Stimulated activated naive CD8-positive, alpha-beta T cell treated with anti-CD3 and anti-CD28 coated beads, Interleukin-15, amount 100 ng/mL, for 72 hours (primary cell): ENCODE results near the gene PCSK4.

Experiments used
- ATAC-seq: fragments of 150-1000 bp; cut with Tn5 transposase; 2 replicates; pipeline ENCODE4 v1.10.0; 2021; ENCODE audit warnings: mild to moderate bottlenecking, moderate library complexity
- DNase-seq, 2 donors: peaks; one replicate each; pipeline ENCODE4 v3.0.0; 2021 to 2022
- H3K27ac Mint-ChIP-seq, 2 donors: one replicate each; pipeline ENCODE4 v1.8.0; 2022; ENCODE audit warnings: mild to moderate bottlenecking in 2 of 2, mixed read lengths in 2 of 2, moderate library complexity in 2 of 2
- H3K27me3 Mint-ChIP-seq: one replicate; pipeline ENCODE4 v1.8.0; 2022; ENCODE audit warnings: mixed read lengths
- H3K4me1 Mint-ChIP-seq: one replicate; pipeline ENCODE4 v1.8.0; 2022; ENCODE audit warnings: mild to moderate bottlenecking, mixed read lengths
- H3K4me3 Mint-ChIP-seq, 2 donors: one replicate each; pipeline ENCODE4 v1.8.0; 2022; ENCODE audit warnings: mild to moderate bottlenecking in 2 of 2, mixed read lengths in 2 of 2, moderate library complexity in 1 of 2
- H3K9me3 Mint-ChIP-seq, 2 donors: one replicate each; pipeline ENCODE4 v1.8.0; 2022; ENCODE audit warnings: mixed read lengths in 2 of 2

The PCSK4 gene

GRCh38 chr19:1512671-1513498 is 22.7 kb upstream of the PCSK4 start, which contains the start of gene ADAMTSL5:
TSS of gene ADAMTSL5 (minus strand) at chr19:1513019. CDS start at chr19:1510943, 2,076 bp downstream.
- Mint-ChIP-seq H3K4me3 (peak within 1 kb of the TSS; percentile 79 to 84), H3K27me3 (peaks cover 61% of the 10 kb centered on the region), H3K4me1 (peaks cover 38% of the 10 kb centered on the region), H3K9me3 (no peaks in the 10 kb centered on the region), H3K27ac (no peak within 1 kb of the TSS)
- ATAC-seq (peak; percentile 90), DNase-seq (peak; percentile 78 to 81)

- no peak overlapping the region for H3K27ac Mint-ChIP-seq
- peaks cover 57% of the 10 kb centered on the region for H3K27me3 Mint-ChIP-seq
- ATAC-seq (no peak), DNase-seq (no peak)
- H3K9me3 Mint-ChIP-seq, result no peaks in the 10 kb centered on the region
- H3K4me3 Mint-ChIP-seq, result peak overlapping the region; percentile 79 to 84
- H3K4me1 Mint-ChIP-seq, result peaks cover 48% of the 10 kb centered on the region
Measured at GRCh38 chr19:1511318-1512317, 21.5 kb upstream of the PCSK4 start.

GRCh38 chr19:1510807-1511206 is 20.7 kb upstream of the PCSK4 start:
- Mint-ChIP-seq H3K4me3 (no peak overlapping the region), H3K9me3 (no peaks in the 10 kb centered on the region), H3K27me3 (peaks cover 49% of the 10 kb centered on the region), H3K27ac (no peak overlapping the region), H3K4me1 (peaks cover 48% of the 10 kb centered on the region)
- no peak for ATAC-seq
- DNase-seq, result no peak

- Mint-ChIP-seq H3K27me3 (peaks cover 50% of the 10 kb centered on the region), H3K27ac (no peak overlapping the region), H3K4me1 (peaks cover 48% of the 10 kb centered on the region), H3K9me3 (no peaks in the 10 kb centered on the region), H3K4me3 (no peak overlapping the region)
- DNase-seq (no peak), ATAC-seq (no peak)
Measured at GRCh38 chr19:1510442-1510806, 20.3 kb upstream of the PCSK4 start.

GRCh38 chr19:1509602-1510441 is 19.7 kb upstream of the PCSK4 start:
- no peak overlapping the region for H3K27ac Mint-ChIP-seq
- no peak for DNase-seq
- H3K4me1 Mint-ChIP-seq, result peaks cover 48% of the 10 kb centered on the region
- H3K9me3 Mint-ChIP-seq, result no peaks in the 10 kb centered on the region
- no peak for ATAC-seq
- H3K4me3 Mint-ChIP-seq, result no peak overlapping the region
- peaks cover 50% of the 10 kb centered on the region for H3K27me3 Mint-ChIP-seq

- ATAC-seq, result no peak
Measured at GRCh38 chr19:1508507-1508856, 18.3 kb upstream of the PCSK4 start.

GRCh38 chr19:1507763-1508506 is 17.8 kb upstream of the PCSK4 start:
- no peaks in the 10 kb centered on the region for H3K9me3 Mint-ChIP-seq
- peaks cover 56% of the 10 kb centered on the region for H3K27me3 Mint-ChIP-seq
- DNase-seq (peak; percentile 91 to 93), ATAC-seq (peak; percentile 90)
- H3K27ac Mint-ChIP-seq, result peak overlapping the region; percentile 64 to 93
- peaks cover 52% of the 10 kb centered on the region for H3K4me1 Mint-ChIP-seq
- peak overlapping the region; percentile 91 to 94 for H3K4me3 Mint-ChIP-seq

More at GRCh38 chr19:1508507-1508856, 18.3 kb upstream of the PCSK4 start:
- Mint-ChIP-seq H3K4me3 (peak overlapping the region; percentile 91 to 94), H3K27ac (peak overlapping the region in 1 of 2 donors; percentile 54), H3K9me3 (no peaks in the 10 kb centered on the region), H3K27me3 (peaks cover 50% of the 10 kb centered on the region), H3K4me1 (peaks cover 47% of the 10 kb centered on the region)
- DNase-seq, result no peak

GRCh38 chr19:1507192-1507660 is 17.1 kb upstream of the PCSK4 start:
- peaks cover 63% of the 10 kb centered on the region for H3K27me3 Mint-ChIP-seq
- no peak for DNase-seq
- ATAC-seq, result no peak
- peaks cover 51% of the 10 kb centered on the region for H3K4me1 Mint-ChIP-seq
- H3K9me3 Mint-ChIP-seq, result no peaks in the 10 kb centered on the region
- no peak overlapping the region for H3K27ac Mint-ChIP-seq
- no peak overlapping the region for H3K4me3 Mint-ChIP-seq

GRCh38 chr19:1505991-1506881 is 16.1 kb upstream of the PCSK4 start:
- H3K27me3 Mint-ChIP-seq, result peaks cover 55% of the 10 kb centered on the region
- H3K27ac Mint-ChIP-seq, result no peak overlapping the region
- peaks cover 47% of the 10 kb centered on the region for H3K4me1 Mint-ChIP-seq
- no peak for ATAC-seq
- no peak overlapping the region for H3K4me3 Mint-ChIP-seq
- H3K9me3 Mint-ChIP-seq, result no peaks in the 10 kb centered on the region
- no peak for DNase-seq

- Mint-ChIP-seq H3K9me3 (no peaks in the 10 kb centered on the region), H3K4me3 (no peak overlapping the region), H3K27ac (no peak overlapping the region), H3K27me3 (peaks cover 43% of the 10 kb centered on the region), H3K4me1 (peaks cover 39% of the 10 kb centered on the region)
- no peak for ATAC-seq
- no peak for DNase-seq
Measured at GRCh38 chr19:1505012-1505411, 14.9 kb upstream of the PCSK4 start.

GRCh38 chr19:1503925-1504773 is 14.0 kb upstream of the PCSK4 start:
- H3K4me1 Mint-ChIP-seq, result peaks cover 35% of the 10 kb centered on the region

GRCh38 chr19:1503089-1503924 is 13.2 kb upstream of the PCSK4 start:
- H3K4me3 Mint-ChIP-seq, result peak overlapping the region; percentile 38 to 71
- peak; percentile 58 for ATAC-seq
- H3K27ac Mint-ChIP-seq, result peak overlapping the region in 1 of 2 donors; percentile 48
- H3K9me3 Mint-ChIP-seq, result no peaks in the 10 kb centered on the region
- peaks cover 29% of the 10 kb centered on the region for H3K4me1 Mint-ChIP-seq
- peaks cover 36% of the 10 kb centered on the region for H3K27me3 Mint-ChIP-seq
- DNase-seq, result peak; percentile 74 to 80

More at GRCh38 chr19:1503925-1504773, 14.0 kb upstream of the PCSK4 start:
- Mint-ChIP-seq H3K27me3 (peaks cover 36% of the 10 kb centered on the region), H3K9me3 (no peaks in the 10 kb centered on the region), H3K4me3 (no peak overlapping the region), H3K27ac (no peak overlapping the region)
- DNase-seq (no peak), ATAC-seq (no peak)
